Stimulated activated CD8-positive, alpha-beta memory T cell treated with anti-CD3 and anti-CD28 coated beads, Interleukin-7, amount 100 ng/mL, for 1 hour (primary cell): Measurements from ENCODE around the gene LDHAL6B.

Experiments
- DNase-seq, 2 donors: peaks; one replicate each; pipeline ENCODE4 v3.0.0-alpha.2; 2020; ENCODE audit warnings: low read depth in 2 of 2

LDHAL6B gene

GRCh38 chr15:59218710-59219109, 12.1 kb downstream of the LDHAL6B start:
- no peak for DNase-seq

- DNase-seq, result no peak
Measured at GRCh38 chr15:59221511-59222505, 15.2 kb downstream of the LDHAL6B start.

GRCh38 chr15:59222906-59223550, 16.4 kb downstream of the LDHAL6B start:
- no peak for DNase-seq

- no peak for DNase-seq
Measured at GRCh38 chr15:59223736-59224135, 17.1 kb downstream of the LDHAL6B start.

- no peak for DNase-seq
Measured at GRCh38 chr15:59224474-59224873, 17.8 kb downstream of the LDHAL6B start.

- DNase-seq, result no peak
Measured at GRCh38 chr15:59227021-59227420, 20.4 kb downstream of the LDHAL6B start.

GRCh38 chr15:59229015-59229414, 22.4 kb downstream of the LDHAL6B start:
- no peak for DNase-seq

- no peak for DNase-seq
Measured at GRCh38 chr15:59229453-59229852, 22.8 kb downstream of the LDHAL6B start.

GRCh38 chr15:59230531-59231055, 23.9 kb downstream of the LDHAL6B start:
- DNase-seq, result no peak

- no peak for DNase-seq
Measured at GRCh38 chr15:59232476-59232875, 25.8 kb downstream of the LDHAL6B start.

- DNase-seq, result no peak
Measured at GRCh38 chr15:59236394-59236793, 29.8 kb downstream of the LDHAL6B start.

GRCh38 chr15:59237119-59237855, 30.6 kb downstream of the LDHAL6B start:
- DNase-seq, result no peak

GRCh38 chr15:59237924-59238331, 31.3 kb downstream of the LDHAL6B start:
- no peak for DNase-seq

GRCh38 chr15:59240036-59240435, 33.4 kb downstream of the LDHAL6B start:
- DNase-seq, result no peak

GRCh38 chr15:59242649-59243048, 36.0 kb downstream of the LDHAL6B start:
- DNase-seq, result no peak

GRCh38 chr15:59243622-59244021, 37.0 kb downstream of the LDHAL6B start:
- no peak for DNase-seq

- DNase-seq, result no peak
Measured at GRCh38 chr15:59244337-59244736, 37.7 kb downstream of the LDHAL6B start.

- DNase-seq, result no peak
Measured at GRCh38 chr15:59245559-59245958, 38.9 kb downstream of the LDHAL6B start.

- peak in 1 of 2 donors; percentile 30 for DNase-seq
Measured at GRCh38 chr15:59247364-59247763, 40.7 kb downstream of the LDHAL6B start.

- DNase-seq, result no peak
Measured at GRCh38 chr15:59249816-59250215, 43.2 kb downstream of the LDHAL6B start.

- DNase-seq, result no peak
Measured at GRCh38 chr15:59250249-59250648, 43.6 kb downstream of the LDHAL6B start.
